COR-L47 (cell line): ENCODE measurements around the gene RAB19.
A peak's percentile ranks its signal among the peaks of the same experiment; 100 is the strongest.

Source experiments
- DNase-seq: peaks from one replicate; lab custom pipeline; 2025; lab: John Stamatoyannopoulos, UW

The RAB19 gene, protein sequence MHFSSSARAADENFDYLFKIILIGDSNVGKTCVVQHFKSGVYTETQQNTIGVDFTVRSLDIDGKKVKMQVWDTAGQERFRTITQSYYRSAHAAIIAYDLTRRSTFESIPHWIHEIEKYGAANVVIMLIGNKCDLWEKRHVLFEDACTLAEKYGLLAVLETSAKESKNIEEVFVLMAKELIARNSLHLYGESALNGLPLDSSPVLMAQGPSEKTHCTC

DNA sequence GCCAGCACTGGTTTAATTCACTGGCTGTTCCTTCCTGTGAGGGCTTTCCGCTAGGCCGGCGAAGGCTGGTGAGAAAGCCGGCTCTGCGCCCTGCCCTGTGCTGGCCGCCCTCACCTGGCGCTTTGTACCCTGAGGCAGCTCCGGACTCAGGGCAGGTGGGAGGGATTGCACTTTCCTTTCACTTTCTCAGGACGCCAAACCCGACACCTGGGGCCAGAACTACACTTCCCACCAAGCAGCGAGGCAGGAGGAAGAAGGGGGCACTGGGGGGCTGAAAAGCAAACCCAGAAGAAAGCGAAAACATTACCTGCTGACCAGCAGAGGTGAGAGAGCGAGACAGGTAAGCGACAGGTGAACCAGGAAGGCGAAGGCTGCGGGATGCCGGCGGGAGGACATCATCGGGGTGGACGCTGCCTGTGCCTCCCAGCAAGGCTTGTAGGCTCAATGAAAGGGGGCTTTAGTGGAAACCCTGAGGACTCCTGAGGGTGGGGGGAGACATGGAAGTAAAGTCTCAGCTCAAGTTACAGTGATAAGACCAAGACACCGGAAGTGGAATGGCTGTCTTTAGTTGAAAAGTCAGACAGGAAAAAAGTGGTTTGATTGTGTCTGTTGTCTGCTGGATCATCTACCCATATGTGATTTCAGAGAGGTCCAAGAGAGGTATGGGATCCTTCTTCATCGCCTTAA is at the start of gene RAB19:
TSS of gene RAB19 (plus strand) at position 181 of the 687 bp plus-strand sequence. CDS start 3,589 bp downstream, outside the sequence.
- DNase-seq, result peak; percentile 50

DNA sequence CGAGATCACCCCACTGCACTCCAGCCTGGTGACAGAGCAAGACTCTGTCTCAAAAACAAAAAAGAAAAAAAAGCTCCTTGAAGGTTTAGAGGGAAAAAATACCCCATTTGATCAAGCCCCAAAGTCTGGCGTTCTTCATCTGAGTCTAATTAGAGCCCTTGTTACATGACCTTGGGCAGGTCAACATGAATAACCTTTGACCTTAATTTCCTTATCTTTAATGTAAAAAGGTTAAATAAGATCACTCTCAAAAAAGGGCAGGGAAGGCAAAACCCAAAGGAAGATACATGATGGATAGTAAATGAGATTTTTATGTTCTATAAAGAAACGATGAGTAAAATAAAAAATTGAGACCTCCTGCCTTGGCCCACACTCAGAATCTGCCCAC is 45.8 kb upstream of the RAB19 start:
- no peak for DNase-seq

DNA sequence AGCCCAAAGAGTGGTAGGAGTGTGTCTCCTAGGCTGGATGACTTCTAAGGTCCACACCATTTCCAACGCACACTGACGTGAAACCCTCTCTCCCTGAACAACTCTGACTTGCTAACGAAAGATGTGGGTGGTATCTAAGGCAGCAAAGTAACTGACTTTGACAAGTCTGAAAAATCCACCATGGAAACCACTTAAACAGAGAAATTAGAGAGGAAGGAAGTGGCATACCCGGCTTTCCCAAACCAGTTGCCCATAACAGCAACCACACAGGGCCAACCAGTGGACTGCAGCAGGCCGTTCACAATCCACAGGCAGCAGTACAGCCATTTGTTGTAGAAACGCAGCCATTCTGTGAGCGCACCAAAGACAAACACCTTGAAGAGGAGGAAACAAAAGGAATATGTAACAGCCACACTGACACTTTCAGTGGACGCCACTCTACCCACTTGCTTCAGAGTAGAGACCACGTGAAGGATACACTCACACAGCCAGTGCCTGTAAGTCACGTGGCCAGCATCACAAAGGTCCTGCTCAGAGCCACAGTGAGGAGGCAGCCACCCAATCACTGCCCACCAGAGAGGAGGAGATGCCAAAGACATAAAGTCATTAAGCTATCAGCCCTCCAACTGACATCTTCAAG is 45.3 kb upstream of the RAB19 start:
- DNase-seq, result no peak

DNA sequence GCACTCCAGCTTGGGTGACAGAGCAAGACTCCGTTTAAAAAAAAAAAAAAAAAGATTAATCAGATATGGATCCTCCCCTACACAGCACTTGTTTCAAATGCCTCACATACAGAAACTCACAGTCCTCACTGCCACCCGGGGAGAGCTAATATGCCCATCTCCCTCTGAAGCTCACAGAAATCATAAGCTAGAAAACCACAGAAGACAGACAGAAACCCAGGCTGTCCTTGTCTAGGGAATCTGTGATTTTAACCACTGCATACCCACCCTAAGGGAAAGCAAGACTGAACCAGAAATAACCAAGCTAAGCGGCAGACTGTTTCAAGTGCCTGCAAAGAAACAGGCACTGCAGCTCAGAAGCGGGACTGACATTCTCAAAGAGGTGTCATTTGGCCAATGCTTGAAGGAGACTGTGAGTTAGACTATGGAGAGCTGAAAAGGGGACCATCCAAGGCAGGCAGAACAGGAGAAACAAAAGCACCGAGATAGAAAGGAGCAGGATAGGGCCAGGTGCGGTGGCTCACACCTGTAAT is 43.1 kb upstream of the RAB19 start:
- DNase-seq, result no peak

DNA sequence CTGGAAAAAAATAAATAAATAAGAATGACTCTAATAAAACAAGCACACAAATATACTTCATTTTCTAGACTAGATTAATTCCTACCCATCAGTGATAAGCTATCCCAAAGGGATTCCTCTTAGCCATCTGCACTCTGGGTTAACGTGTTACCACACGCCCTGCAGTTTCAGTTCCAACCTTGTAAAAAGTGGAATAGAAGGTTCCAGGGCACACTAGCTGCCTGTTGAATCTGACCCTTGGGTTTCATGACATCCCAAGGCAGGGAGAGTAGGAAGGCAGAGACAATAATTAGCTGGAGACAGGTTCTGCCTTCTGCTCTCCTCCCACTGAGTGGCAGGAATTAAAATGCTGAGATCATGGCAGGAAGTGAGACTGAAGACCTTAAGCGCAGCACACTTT is 39.0 kb upstream of the RAB19 start:
- no peak for DNase-seq

DNA sequence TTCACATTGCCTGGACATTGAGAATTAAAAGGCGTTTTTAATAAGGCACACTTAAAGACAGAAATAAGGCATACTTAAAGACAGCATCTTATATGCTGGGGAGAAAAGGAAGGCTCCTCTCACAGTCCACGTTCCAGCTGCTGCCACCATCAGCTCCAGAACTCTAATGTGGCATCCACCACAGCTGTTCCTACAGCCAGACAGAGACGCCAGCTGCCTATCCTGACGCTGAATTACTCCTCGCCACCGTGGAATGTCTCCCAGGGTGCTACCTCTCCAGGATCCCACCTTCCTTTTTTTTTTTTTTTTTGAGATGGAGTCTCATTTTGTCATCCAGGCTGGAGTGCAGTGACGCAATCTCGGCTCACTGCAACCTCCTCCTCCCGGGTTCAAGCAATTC is 36.3 kb upstream of the RAB19 start:
- no peak for DNase-seq

DNA sequence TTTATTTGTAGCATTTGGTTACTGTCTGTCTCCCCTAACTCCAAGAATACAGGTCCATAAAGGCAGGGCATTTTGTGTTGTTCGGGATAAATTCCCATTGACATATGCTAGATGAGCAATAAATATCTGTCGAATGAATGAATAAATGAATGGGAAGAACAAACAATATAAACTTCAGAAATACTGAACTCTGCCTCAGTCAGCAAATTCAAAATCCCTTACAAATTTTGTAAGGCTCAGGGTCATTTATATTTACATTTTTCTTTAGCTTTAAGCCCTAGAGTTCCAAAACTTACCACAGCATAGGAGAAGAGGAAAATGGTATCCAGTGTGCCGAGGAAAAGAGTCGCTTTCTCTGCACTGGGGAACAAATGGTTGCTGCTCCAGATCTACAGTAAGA is 34.6 kb upstream of the RAB19 start:
- no peak for DNase-seq

DNA sequence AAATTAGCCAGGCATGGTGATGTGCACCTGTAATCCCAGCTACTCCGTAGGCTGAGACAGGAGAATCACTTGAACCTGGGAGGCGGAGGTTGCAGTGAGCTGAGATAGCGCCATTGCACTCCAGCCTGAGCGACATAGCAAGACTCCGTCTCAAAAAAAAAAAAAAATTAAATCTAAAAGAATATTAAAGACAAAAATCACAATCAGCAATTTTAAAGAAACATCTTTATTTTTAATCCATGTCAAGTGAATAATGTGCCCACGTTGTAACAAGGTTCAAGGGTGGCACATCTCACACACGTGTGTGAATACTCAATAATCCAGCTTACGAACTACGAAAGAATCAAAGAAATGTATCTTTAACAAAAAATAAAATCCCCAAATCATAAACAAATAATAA is 28.5 kb upstream of the RAB19 start:
- DNase-seq, result no peak

DNA sequence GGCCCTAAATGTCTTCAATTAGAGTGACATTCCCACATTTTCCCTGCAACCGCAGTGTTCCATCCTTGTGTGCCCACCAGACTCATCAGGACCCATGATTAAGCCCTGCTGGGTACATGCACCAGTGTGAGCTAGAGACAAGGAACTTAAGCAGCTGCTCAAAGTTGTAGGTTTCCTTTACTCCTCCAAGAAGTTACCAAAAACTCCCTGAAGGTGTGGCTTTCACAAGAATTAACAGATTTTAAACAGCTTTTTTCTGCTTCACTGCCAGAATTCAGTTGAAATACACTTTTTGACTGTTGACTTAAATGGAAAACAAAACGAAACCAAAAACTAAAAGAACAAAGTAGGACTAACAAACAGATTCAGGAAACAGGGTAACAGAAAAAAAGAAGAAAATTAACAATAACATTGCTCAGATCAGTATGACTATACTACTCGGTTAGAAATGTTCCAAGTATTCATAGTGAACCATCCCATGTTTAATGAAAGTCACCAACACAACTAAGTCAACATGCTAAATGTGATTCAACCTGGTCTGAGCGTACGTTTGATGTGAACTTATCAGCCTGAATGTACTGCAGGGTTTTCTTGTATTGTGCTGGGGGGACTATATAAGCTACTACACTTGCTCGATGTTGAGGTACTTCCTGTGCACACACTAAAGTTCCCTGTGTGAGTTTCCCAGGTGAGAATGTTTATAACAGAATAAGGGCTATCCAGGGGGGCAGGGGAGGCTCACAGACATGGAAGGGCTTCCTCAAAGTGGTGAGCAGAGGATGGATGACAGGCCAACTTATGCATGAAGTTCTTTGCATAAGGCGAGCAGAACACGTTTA is 27.7 kb upstream of the RAB19 start:
- no peak for DNase-seq

DNA sequence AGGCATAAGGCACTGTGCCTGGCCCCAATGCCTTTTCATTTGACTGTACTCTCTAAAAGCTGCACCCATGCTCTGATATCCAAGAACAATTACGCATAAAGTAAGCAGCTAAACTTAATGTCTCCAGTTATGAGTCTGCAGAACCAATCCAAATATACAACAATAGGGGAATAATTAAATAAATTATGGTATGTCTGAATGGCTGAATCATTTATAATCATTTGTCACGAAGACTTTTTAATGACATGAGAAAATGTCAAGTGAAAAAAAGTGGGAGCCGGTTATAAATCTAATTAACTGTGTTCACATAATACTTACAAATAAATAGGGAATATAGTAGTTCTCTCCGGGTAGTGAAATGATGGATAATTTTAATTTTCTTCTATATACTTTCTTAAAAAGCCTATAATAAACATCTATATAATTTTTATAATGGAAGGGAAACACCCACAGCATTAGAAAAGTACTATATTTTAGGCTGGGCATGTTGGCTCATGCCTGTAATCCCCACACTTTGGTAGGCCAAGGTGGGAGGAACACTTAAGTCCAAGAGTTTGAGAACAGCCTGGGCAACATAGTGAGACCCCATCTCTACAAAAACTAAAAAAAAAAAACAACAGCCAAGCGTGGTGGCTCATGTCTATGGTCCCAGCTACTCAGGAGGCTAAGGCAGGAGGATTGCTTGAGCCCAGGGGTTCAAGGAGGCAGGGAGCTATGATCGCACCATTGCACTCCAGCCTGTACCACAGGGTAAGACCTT is 19.7 kb upstream of the RAB19 start:
- peak; percentile 20 for DNase-seq

DNA sequence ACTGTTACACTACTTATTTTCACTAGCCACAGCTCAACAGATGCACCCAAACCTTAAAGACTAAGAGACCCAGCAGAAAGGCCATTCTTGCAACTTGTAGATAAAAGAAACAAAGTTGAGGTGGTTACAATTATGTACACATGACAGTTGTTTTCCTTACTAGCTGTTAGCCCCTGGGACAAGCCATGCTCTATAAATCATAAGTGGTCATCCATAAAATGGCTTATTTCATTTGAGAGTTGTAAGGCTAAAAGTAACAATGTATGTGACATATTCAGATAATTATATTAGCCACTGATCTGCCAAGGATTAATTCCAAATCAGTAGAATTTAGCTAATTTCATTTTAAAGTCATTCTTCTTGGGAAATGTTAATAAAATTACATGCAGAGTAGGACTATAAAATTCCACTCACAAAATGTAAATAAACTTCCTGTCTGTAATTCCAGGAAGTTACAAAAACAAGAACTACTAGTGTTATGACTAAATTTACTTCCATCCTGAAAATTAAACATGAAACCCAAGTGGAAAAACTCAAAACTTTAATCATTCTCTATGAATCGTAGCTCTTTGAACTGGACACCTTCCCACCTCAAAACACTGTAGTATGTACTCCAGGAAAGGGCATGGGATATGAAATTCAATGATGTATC is 18.8 kb upstream of the RAB19 start:
- no peak for DNase-seq

DNA sequence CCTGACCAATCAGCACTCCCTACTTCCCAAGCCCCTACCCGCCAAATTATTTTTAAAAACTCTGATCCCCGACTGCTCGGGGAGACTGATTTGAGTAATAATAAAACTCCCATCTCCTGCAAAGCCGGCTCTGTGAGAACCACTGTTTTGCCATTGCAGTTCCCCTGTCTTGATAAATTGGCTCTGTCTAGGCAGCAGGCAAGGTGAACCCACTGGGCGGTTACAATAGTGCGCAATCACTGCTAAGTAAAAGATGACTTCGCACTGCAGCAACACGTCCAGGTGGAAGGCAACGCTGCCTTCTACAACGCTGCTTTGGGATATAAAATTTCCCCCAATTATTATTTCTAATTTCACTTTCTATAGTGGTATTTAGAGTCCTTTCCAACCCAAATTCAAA is 14.4 kb upstream of the RAB19 start:
- DNase-seq, result no peak

DNA sequence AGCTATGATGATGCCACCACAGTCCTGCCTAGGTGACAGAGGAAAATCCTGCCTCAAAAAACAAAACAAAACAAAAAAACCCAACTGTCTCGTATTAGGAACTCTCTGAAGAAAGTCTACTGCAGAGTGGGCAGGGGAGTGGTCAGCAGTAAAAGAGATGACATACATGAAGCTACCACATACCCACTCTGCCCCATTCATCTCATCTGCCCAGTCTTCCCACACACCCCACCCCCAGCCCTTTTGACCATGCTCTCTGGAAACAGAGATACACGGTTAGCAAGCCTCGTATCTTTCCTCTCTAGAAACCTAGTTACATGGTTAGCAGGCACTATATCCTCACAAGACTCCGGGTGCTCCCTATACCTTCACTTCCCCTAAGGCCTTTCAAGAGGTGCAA is 13.8 kb upstream of the RAB19 start:
- no peak for DNase-seq

DNA sequence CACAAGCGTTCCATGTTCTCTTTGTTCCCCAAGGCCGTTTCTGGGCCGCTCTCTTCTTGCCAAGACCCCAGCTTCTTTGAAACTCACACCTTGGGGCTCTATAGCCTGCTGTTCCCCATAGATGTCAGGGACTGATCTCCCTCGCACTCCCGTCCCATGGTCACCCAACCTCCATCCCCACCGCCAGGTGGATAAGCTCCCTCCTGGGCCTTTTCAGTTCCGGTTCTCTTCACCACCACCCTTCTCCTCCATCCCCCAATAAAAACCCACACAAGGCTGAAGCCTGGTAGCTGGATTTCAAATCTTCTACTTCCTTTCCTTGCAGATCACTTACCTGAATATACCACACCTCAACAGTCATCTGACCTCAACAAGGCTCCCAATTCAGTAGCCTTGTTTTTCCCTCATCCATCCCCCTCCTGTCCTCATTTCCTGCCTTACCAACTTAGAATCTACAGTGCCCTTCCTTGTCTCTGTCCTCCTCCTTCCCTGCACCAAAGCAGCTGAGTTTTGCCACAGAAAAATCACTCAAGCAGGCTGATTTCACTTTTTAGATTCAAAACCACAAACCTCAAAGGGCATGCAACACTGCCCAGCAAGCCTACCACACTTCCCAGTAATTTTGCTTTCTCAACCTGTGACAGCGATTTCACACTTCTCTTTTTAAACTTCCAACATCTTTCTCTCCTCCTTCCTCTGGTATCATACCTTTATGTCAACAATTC is 13.2 kb upstream of the RAB19 start:
- DNase-seq, result no peak

DNA sequence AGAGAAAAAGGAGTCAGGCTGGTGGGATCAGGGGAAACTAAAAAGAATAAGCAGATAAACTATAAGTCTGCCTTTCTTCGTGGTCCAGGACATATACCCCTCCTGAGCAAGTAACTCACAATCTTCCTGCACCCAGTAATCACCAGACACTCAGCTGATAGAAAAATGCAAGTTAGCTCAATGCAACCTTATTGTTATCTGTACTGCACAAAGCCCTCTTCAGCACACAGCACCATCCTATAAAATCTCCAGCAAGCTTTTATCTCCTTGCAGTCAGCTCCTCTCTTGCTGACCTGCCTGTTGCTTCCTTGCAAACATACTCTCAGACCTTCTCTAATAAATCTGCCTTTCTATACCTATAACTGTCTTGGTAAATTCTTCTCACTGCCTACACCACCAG is 12.2 kb upstream of the RAB19 start:
- DNase-seq, result no peak

DNA sequence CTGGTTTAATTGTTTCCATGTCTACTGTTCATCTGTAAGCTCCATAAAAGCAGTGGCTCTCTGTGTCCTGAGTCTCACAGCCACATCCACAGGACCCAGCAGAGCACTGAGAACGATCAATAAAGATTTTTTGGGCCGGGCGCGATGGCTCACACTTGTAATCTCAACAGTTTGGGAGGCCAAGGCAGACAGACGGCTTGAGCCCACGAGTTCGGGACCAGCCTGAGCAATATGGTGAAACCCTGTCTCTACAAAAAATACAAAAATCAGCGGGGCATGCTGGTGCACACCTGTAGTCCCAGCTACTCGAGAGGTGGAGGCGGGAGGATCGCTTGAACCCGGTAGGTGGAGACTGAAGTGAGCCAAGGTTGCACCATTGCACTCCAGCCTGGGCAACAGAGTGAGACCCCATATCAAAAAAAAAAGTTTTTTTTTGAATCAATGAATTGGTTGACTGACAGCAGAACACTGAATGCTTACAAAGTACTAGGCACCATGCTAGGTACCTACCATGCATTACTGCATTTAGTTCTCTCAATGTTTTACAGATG is 10.0 kb upstream of the RAB19 start:
- no peak for DNase-seq

DNA sequence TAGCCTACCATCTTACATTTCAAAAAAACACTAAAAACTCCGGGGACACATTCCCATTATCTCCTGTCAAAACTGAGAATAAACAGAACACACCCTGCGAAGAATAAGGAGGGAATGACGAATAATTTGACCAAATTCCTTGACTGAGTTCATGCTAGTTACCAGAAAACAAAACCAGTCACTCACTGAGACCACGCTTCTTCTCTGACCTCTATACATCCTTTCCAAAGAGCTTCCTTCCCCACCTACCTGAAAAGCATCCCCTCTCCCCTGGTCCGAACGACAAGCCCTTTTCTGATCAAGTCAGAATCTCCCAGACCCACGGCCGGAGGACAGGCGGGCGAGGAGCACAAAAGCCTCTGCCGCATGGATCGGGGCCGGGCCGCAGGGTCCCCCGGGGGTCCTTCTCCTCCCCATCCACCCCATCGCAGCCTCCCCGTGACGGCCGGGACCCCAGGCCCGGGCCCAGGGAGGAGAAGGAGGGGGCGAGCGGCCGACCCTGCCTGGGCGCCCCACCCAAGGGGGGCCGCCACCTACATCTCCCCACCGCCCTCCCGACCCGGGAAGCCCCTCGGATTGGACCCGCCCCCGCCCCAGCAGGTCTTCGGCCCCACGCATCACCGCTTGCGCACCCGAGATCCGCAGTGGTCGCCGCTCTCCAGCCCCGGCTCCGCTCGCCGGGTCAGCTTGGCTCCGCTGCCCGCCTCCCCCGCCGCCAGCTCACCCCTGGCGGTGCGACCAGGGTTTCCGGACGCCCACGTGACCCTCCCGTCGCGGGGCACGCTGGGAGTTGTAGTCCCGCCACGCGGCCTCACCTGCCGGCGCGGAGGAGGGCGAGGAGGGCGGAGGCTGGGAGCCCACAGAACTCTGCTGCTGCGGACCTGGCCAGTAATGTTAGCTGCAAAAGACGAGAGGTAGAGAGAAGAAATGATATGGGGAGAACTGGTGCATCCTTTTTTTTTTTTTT is 5.8 kb upstream of the RAB19 start, which contains the start of gene SLC37A3:
TSS of gene SLC37A3 (minus strand) at position 747 of the 967 bp plus-strand sequence. CDS start 16,004 bp downstream, outside the sequence.
- DNase-seq, result peak; percentile 82

DNA sequence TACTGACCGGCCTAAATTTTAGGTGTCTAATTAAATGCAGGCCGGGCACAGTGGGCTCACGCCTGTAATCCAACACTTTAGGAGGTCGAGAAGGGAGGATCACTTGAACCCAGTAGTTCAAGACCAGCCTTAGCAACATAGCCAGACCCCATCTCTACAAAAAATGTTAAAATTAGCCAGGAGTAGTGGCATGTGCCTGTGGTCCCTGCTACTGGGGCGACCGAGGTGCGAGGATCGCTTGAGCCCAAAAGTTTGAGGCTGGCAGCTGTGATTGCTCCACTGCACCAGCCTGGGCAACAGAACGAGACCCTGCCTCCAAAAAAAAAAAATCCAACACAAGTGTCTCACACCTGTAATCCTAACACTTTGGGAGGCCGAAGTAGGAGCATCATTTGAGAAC is 5.0 kb upstream of the RAB19 start:
- DNase-seq, result no peak

DNA sequence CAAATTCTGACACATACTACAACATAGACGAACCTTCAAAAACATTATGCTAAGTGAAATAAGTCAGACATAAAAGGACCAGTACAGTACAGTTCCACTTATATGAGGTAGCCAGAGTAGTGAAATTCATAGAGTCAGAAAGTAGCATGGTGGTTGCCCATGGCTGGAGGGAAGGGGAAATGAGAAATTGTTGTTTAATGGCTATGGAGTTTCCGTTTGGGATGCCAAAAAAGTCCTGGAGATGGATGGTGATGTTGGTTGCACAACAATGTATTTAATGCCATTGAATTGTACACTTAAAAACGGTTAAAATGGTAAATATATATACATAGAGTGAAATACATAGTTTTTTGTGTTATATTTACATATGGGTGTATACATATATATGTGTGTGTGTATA is 3.5 kb upstream of the RAB19 start:
- DNase-seq, result no peak
